Mammary epithelial cell (primary cell): ENCODE results near the gene RANBP9.

Experiments used
- CTCF ChIP-seq, 2 donors: IDR thresholded peaks in 1 of 2; conservative IDR thresholded peaks in 1 of 2; 2 replicates each; pipeline ENCODE4 v1.5.1; 2011 to 2012; ENCODE audit warnings: inconsistent platforms in 2 of 2, low read length in 2 of 2, mild to moderate bottlenecking in 2 of 2, control low read depth in 1 of 2, low read depth in 1 of 2; ENCODE audit not compliant: insufficient read depth in 1 of 2; ENCODE audit errors: extremely low read depth in 1 of 2
- EZH2 ChIP-seq: IDR thresholded peaks from 2 replicates; pipeline ENCODE4 v1.6.1; 2012; ENCODE audit warnings: low read length, inconsistent platforms, borderline replicate concordance

DNA sequence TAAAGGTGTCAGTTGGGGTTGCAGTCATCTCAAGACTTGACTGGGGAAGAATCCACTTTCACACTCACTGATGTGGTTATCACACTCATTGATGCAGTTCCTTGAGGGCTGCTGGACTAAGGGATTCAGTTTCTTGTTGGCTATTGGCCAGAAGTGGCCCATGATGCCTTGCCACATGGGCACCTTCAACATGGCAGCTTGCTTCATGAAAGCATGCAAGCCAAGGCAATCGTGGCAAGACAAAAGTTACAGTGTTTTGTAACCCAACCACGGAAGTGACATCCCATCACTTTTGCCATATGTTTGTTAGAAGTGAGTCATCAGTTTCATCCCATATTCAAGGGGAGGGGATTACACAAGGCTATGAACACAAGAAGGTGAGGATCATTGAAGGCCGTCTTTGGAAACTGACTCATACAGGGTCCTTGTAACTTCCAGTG lies 3.8 kb upstream of the RANBP9 start:
- TF ChIP-seq CTCF (conservative IDR thresholded peaks at IDR 0.05 in 1 of 2, IDR thresholded peaks at IDR 0.05 in 1 of 2; ENCODE audit: extremely low read depth in 1 of 2, insufficient read depth in 1 of 2, low read depth in 1 of 2, low read length in 2 of 2) (no peak), EZH2 (no peak)
